Smooth muscle cell (in vitro differentiated cells): ENCODE results near the gene CRYL1. TPM values are rescaled to one million over a fixed set of nuclear protein-coding genes. Genes with fewer than 3 reads are reported as not detected.

ENCODE experiments used
- DNase-seq: peaks from one replicate; lab custom pipeline; 2025; ENCODE audit not compliant: unreplicated experiment; lab: John Stamatoyannopoulos, UW
- H2AFZ ChIP-seq: fragments of 200-600 bp; sonication (generic); 2 replicates; pipeline ENCODE4 v1.6.0; 2016; ENCODE audit warnings: antibody characterized with exemption, low read depth, mild to moderate bottlenecking
- H3F3A ChIP-seq: fragments of 200-600 bp; sonication (generic); 2 replicates; pipeline ENCODE4 v1.6.0; 2017; ENCODE audit warnings: antibody characterized with exemption, low read depth
- H3K27ac ChIP-seq: fragments of 200-600 bp; sonication (generic); 2 replicates; pipeline ENCODE4 v1.5.1; 2016; ENCODE audit warnings: low read depth, mild to moderate bottlenecking
- H3K27me3 ChIP-seq: fragments of 200-600 bp; sonication (generic); 2 replicates; pipeline ENCODE4 v1.6.1; 2016; ENCODE audit warnings: low read depth, mild to moderate bottlenecking
- H3K36me3 ChIP-seq: fragments of 200-600 bp; sonication (generic); 2 replicates; pipeline ENCODE4 v1.5.1; 2016; ENCODE audit warnings: low read depth
- H3K4me1 ChIP-seq: fragments of 200-600 bp; sonication (generic); 2 replicates; pipeline ENCODE4 v1.5.1; 2016; ENCODE audit warnings: low read depth
- H3K4me2 ChIP-seq: fragments of 200-600 bp; sonication (generic); 2 replicates; pipeline ENCODE4 v1.6.0; 2016; ENCODE audit warnings: mild to moderate bottlenecking
- H3K4me3 ChIP-seq: fragments of 200-600 bp; sonication (generic); 2 replicates; pipeline ENCODE4 v1.5.1; 2016; ENCODE audit warnings: mild to moderate bottlenecking
- H3K79me2 ChIP-seq: fragments of 200-600 bp; sonication (generic); 2 replicates; pipeline ENCODE4 v1.6.0; 2016; ENCODE audit warnings: low read depth, mild to moderate bottlenecking
- H3K9ac ChIP-seq: fragments of 200-600 bp; sonication (generic); 2 replicates; pipeline ENCODE4 v1.6.0; 2016; ENCODE audit warnings: low read depth
- H3K9me3 ChIP-seq: fragments of 200-600 bp; sonication (generic); replicated peaks from 2 replicates; pipeline ENCODE4 v1.5.1; 2016; ENCODE audit warnings: low read depth
- H4K20me1 ChIP-seq: fragments of 200-600 bp; sonication (generic); 2 replicates; pipeline ENCODE4 v1.6.0; 2016; ENCODE audit warnings: low read depth
- WGBS: methylation state at CpG from one replicate; pipeline ENCODE4 v1.1.7; 2016; ENCODE audit warnings: low lambda C conversion rate; 5-methylcytosine and 5-hydroxymethylcytosine counted together
- polyA plus RNA-seq: library from polyadenylated mRNA; unstranded; fragments of >200 nt; fragmentation: Nextera tagmentation; extraction: Ambion mirVana; gene quantifications from 2 replicates; pipeline ENCODE4 v1.2.1, GENCODE V29; 2016
- total RNA-seq: library from RNA; depleted of rRNA; stranded (reverse); fragments of >200 nt; gene quantifications from 2 replicates; pipeline ENCODE4 v1.2.3, GENCODE V29; 2014
- TF ChIP-seq, protein P1 (sequence below): fragments of 200-600 bp; sonication (generic); IDR thresholded peaks from 2 replicates; pipeline ENCODE4 v1.5.1; 2017; ENCODE audit warnings: borderline replicate concordance, mild to moderate bottlenecking, antibody characterized with exemption; ENCODE audit not compliant: insufficient read depth, poor library complexity, severe bottlenecking

The CRYL1 gene
- total and polyA plus RNA-seq, 2 experiments from 2014 or later: 6.5 to 12.4 TPM

DNA sequence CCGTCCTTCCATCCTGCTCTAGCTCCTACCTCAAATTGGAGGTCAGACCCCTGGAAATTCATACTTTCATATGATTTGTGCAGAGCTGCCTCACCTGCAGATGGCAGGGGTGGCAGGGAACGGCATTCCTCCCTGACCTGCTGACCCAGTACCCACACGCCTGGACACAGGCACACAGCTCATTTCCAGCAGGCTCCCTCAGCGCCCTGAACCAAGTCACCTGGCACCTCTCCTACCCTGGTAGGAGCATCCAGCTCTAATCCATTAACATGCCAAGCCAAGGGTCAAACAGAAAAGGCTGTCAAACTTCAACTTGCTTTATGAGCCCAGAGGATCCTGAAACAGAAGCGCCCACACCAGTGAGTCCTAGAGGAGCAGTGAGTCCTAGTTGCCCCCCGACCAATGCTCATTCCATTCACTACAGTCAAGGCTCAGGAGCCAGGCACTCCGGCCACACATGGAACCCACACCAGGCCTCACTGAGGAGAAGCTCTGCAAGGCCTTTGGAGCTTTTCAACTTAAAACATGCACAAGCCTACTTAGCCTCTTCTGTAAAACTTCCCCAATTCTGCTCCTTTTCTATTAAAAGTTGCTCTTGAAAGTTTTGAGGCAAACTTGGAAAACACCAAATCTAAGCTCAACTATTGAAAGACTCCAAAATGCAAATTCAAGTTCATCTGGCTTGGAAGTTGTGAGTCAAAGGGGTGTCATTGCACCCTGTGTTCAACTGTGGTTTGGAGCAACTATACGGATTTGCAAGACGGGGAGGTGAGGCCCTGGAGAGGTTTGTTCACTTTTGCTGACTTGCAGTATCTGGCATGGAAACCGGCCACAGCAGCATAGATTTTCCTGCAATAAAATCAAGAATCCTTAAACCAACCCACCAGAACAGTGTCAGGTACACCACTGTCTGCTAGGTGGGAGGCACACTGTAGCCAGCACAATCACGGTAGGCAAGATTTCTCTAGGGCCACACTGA lies 96.7 kb downstream of the CRYL1 start:
- Histone ChIP-seq H3K79me2 (no peaks in the 10 kb centered on the region), H3F3A (no peaks in the 10 kb centered on the region), H3K4me2 (no peak overlapping the region), H3K27ac (no peak overlapping the region), H4K20me1 (no peaks in the 10 kb centered on the region), H3K9ac (no peak overlapping the region), H2AFZ (no peak overlapping the region), H3K27me3 (no peaks in the 10 kb centered on the region), H3K4me1 (peaks cover 26% of the 10 kb centered on the region), H3K9me3 (no peaks in the 10 kb centered on the region), H3K4me3 (no peak overlapping the region), H3K36me3 (no peaks in the 10 kb centered on the region)
- WGBS: 82% methylated on average over 11 of the region's 11 CpGs
- DNase-seq: no peak
- TF ChIP-seq, protein P1, sequence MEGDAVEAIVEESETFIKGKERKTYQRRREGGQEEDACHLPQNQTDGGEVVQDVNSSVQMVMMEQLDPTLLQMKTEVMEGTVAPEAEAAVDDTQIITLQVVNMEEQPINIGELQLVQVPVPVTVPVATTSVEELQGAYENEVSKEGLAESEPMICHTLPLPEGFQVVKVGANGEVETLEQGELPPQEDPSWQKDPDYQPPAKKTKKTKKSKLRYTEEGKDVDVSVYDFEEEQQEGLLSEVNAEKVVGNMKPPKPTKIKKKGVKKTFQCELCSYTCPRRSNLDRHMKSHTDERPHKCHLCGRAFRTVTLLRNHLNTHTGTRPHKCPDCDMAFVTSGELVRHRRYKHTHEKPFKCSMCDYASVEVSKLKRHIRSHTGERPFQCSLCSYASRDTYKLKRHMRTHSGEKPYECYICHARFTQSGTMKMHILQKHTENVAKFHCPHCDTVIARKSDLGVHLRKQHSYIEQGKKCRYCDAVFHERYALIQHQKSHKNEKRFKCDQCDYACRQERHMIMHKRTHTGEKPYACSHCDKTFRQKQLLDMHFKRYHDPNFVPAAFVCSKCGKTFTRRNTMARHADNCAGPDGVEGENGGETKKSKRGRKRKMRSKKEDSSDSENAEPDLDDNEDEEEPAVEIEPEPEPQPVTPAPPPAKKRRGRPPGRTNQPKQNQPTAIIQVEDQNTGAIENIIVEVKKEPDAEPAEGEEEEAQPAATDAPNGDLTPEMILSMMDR: no peak

DNA sequence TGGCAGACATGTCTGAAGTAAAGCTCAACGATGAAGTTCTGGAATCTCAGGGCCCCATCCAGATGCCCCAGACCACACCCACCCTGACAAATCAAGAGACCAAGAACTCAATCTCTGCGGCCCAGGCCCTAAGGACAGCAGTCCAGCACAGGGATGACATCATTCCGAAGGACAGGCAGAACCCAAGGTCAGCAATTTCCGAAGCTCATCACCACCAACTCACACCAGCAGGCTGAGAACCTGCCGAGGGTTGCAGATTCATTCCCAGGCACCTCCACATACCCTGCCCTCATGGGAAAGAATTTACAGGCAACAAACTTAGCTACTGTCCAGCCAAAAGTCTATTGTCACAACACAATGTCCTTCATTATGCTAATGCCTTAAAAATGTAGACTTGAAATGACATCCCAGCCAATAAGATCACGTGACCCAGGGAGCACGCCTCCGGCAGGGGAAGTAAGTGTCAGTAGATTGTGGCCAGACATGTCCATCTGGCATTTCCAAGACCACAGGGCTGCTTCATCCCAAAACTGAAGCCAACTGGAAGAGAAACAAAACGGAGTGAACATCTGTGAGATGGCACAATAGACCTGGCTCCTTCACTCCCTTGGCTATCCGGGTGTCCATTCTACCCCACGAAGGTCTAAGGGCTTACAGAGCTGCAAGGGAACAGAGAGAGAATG lies 98.8 kb downstream of the CRYL1 start:
- Histone ChIP-seq H3K79me2 (no peaks in the 10 kb centered on the region), H3K27me3 (no peaks in the 10 kb centered on the region), H3K4me3 (no peak overlapping the region), H3F3A (no peaks in the 10 kb centered on the region), H2AFZ (no peak overlapping the region), H3K4me2 (peak overlapping the region; percentile 23), H4K20me1 (no peaks in the 10 kb centered on the region), H3K9ac (no peak overlapping the region), H3K27ac (peak overlapping the region; percentile 52), H3K4me1 (peaks cover 26% of the 10 kb centered on the region), H3K9me3 (no peaks in the 10 kb centered on the region), H3K36me3 (no peaks in the 10 kb centered on the region)
- no peak for DNase-seq
- whole genome bisulfite sequencing: 49% methylated on average over 11 of the region's 11 CpGs
- TF ChIP-seq, protein P1: no peak

DNA sequence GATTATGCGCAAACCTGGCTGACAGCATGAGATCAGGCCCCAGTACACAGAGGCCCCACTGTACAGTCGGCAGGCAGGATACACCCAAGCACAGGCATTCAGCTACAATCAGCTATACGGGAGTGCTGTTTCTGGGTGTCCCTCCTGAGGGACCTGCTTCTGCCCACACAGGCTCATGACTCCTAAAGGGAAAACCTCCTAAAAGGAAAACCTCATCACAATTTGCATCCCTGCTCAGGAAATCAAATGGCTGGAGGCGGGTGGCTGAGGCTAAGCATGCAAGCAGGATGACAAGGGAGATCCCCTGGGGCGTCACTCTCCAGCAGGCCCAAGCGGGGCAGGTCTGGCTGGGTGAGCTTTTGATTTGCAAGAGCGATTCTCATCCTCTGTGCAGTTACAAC lies 99.8 kb downstream of the CRYL1 start:
- H3K79me2 ChIP-seq: no peaks in the 10 kb centered on the region
- H3K9ac ChIP-seq: no peak overlapping the region
- TF ChIP-seq, protein P1: no peak
- peaks cover 26% of the 10 kb centered on the region for H3K4me1 ChIP-seq
- DNase-seq: no peak
- H3K4me2 ChIP-seq: peak overlapping the region; percentile 47
- H4K20me1 ChIP-seq: no peaks in the 10 kb centered on the region
- no peak overlapping the region for H3K4me3 ChIP-seq
- no peaks in the 10 kb centered on the region for H3K36me3 ChIP-seq
- no peaks in the 10 kb centered on the region for H3F3A ChIP-seq
- no peaks in the 10 kb centered on the region for H3K9me3 ChIP-seq
- peak overlapping the region; percentile 52 for H3K27ac ChIP-seq
- no peak overlapping the region for H2AFZ ChIP-seq
- H3K27me3 ChIP-seq: no peaks in the 10 kb centered on the region
- WGBS: 49% methylated on average over 7 of the region's 7 CpGs
